ENCODE data around the gene MSX1. TPM values are rescaled to one million over a fixed set of nuclear protein-coding genes. Genes with fewer than 3 reads are reported as not detected.

MSX1 gene
- total RNA-seq, 2 experiments from 2014 or later, result 0.16 to 0.61 TPM

GRCh38 chr4:4872314-4872903 lies 12.9 kb downstream of the MSX1 start:
- no peak for DNase-seq
- TF ChIP-seq, protein P1, sequence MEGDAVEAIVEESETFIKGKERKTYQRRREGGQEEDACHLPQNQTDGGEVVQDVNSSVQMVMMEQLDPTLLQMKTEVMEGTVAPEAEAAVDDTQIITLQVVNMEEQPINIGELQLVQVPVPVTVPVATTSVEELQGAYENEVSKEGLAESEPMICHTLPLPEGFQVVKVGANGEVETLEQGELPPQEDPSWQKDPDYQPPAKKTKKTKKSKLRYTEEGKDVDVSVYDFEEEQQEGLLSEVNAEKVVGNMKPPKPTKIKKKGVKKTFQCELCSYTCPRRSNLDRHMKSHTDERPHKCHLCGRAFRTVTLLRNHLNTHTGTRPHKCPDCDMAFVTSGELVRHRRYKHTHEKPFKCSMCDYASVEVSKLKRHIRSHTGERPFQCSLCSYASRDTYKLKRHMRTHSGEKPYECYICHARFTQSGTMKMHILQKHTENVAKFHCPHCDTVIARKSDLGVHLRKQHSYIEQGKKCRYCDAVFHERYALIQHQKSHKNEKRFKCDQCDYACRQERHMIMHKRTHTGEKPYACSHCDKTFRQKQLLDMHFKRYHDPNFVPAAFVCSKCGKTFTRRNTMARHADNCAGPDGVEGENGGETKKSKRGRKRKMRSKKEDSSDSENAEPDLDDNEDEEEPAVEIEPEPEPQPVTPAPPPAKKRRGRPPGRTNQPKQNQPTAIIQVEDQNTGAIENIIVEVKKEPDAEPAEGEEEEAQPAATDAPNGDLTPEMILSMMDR (IDR thresholded peaks at IDR 0.05), result no peak
- Mint-ChIP-seq H3K27me3 (peaks cover 68% of the 10 kb centered on the region), H3K9me3 (no peaks in the 10 kb centered on the region), H3K36me3 (ENCODE audit: low read depth) (no peaks in the 10 kb centered on the region), H3K27ac (no peak overlapping the region), H3K4me3 (no peak overlapping the region), H3K4me1 (ENCODE audit: low read depth) (peaks cover 14% of the 10 kb centered on the region)
- no peak for ATAC-seq
- ChIA-PET POLR2A (interaction anchor here (0.6 kb wide), 1 partner anchor 11 kb away, joined by 3 read pairs; no protein-coding TSS in a partner anchor), CTCF (no interaction called here)
- intact Hi-C loops (cut with micrococcal nuclease), result no loop called here

DNA sequence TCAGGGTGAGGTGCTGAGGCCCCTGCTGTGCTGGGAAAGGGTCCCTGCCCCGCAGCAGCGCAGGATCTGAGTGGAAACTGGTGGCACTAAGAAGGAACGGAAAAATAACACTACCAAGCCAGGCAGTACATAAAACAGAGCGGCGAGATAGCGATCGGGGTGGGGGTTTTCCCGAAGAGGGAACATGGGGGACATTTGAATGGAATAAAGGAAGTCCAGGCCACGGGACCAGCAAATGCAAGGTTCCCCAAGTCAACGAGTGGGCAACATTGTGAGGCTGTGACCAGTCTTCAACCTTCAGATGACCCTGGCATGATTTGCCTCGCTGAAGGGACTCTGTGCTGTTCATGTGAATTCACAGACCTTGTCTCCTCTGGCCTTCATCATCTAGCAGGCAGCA lies 13.7 kb downstream of the MSX1 start:
- no peak overlapping the region for H3K27ac Mint-ChIP-seq
- TF ChIP-seq, protein P1 (IDR thresholded peaks at IDR 0.05), result no peak
- no peak for ATAC-seq
- no peak for DNase-seq
- ChIA-PET POLR2A (no interaction called here), CTCF (no interaction called here)
- no peaks in the 10 kb centered on the region for H3K36me3 Mint-ChIP-seq (ENCODE audit: low read depth)
- no peak overlapping the region for H3K4me3 Mint-ChIP-seq
- peaks cover 68% of the 10 kb centered on the region for H3K27me3 Mint-ChIP-seq
- no peaks in the 10 kb centered on the region for H3K9me3 Mint-ChIP-seq
- intact Hi-C loops (cut with micrococcal nuclease), result no loop called here
- H3K4me1 Mint-ChIP-seq (ENCODE audit: low read depth), result peaks cover 14% of the 10 kb centered on the region

DNA sequence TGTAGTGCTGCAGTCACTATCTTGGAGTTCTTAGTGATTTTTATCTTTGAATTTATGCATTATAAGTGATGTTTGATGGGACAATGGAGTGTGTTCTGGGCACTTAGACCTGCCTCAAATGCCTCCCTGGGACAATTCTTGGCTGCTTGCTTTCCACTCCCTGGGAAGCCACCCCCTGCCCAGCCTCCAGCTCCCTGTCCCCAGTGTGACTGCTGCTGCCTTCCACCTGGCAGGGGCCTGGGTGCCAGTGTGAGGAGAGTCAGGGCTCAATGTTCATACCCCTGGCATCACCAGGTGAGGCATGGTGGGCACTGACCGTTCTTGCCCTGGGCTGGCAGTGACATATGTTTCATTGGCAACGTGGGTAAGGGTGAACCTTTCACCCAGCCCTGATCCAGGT lies 14.8 kb downstream of the MSX1 start:
- H3K36me3 Mint-ChIP-seq (ENCODE audit: low read depth), result no peaks in the 10 kb centered on the region
- POLR2A ChIA-PET, result no interaction called here
- H3K4me3 Mint-ChIP-seq, result no peak overlapping the region
- ATAC-seq (no peak), DNase-seq (no peak)
- peaks cover 11% of the 10 kb centered on the region for H3K4me1 Mint-ChIP-seq (ENCODE audit: low read depth)
- H3K27ac Mint-ChIP-seq, result no peak overlapping the region
- intact Hi-C loops (cut with micrococcal nuclease), result no loop called here
- TF ChIP-seq, protein P1 (IDR thresholded peaks at IDR 0.05), result no peak
- peaks cover 61% of the 10 kb centered on the region for H3K27me3 Mint-ChIP-seq
- H3K9me3 Mint-ChIP-seq, result no peaks in the 10 kb centered on the region
- CTCF ChIA-PET, result no interaction called here

DNA sequence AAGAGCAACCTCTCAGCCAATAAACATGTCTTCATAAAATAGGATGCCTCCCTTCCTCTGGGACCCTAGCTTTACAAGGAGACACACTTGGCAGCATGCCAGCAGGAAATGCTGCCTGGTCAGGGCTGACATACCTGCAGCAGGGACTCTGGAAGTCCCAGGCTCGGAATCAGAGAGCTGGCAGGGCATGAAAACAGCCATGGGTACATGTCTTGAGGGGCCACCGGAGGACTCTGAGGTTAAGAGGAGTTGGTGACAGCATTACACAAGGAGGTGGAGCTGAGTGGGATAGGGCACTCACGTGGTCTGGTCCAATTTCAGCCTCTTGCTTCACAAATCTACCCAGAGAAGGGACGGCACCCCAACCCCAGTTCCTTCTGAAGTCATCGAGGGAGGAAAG lies 15.7 kb downstream of the MSX1 start:
- TF ChIP-seq, protein P1 (IDR thresholded peaks at IDR 0.05), result no peak
- no peaks in the 10 kb centered on the region for H3K9me3 Mint-ChIP-seq
- H3K27me3 Mint-ChIP-seq, result peaks cover 56% of the 10 kb centered on the region
- DNase-seq (no peak), ATAC-seq (no peak)
- H3K4me1 Mint-ChIP-seq (ENCODE audit: low read depth), result peaks cover 11% of the 10 kb centered on the region
- intact Hi-C loops (cut with micrococcal nuclease), result no loop called here
- ChIA-PET POLR2A (interaction anchor here (0.7 kb wide), 1 partner anchor 333 kb away, joined by 3 read pairs; no protein-coding TSS in a partner anchor), CTCF (interaction anchor here (1.2 kb wide), 1 partner anchor 386 kb away, joined by 3 read pairs; no protein-coding TSS in a partner anchor)
- H3K4me3 Mint-ChIP-seq, result no peak overlapping the region
- no peaks in the 10 kb centered on the region for H3K36me3 Mint-ChIP-seq (ENCODE audit: low read depth)
- no peak overlapping the region for H3K27ac Mint-ChIP-seq

DNA sequence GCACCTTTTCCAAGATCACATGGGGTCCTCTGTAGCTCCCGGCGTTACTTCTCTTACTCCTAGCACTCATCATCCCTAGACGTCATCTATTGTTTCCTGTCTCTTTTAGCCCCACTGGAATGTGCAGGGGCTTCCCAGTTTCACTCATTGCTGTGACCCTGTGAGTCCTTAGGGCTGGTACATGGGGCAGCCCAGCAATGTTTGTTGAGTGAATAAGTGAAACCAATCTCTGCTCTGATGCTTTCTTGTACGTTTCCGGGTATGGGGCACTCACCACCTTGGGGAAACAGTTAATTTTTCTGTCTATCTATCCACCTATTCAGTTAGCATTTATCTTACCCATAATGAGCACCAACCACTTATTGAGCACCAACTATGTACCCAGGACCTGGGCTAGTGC lies 16.1 kb downstream of the MSX1 start:
- DNase-seq, result no peak
- ChIA-PET POLR2A (interaction anchor here (0.7 kb wide), 1 partner anchor 333 kb away, joined by 3 read pairs; no protein-coding TSS in a partner anchor), CTCF (interaction anchor here (1.2 kb wide), 1 partner anchor 387 kb away, joined by 3 read pairs; no protein-coding TSS in a partner anchor)
- TF ChIP-seq, protein P1 (IDR thresholded peaks at IDR 0.05), result no peak
- intact Hi-C loops (cut with micrococcal nuclease), result no loop called here
- no peaks in the 10 kb centered on the region for H3K9me3 Mint-ChIP-seq
- H3K27me3 Mint-ChIP-seq, result peaks cover 53% of the 10 kb centered on the region
- H3K36me3 Mint-ChIP-seq (ENCODE audit: low read depth), result no peaks in the 10 kb centered on the region
- no peak overlapping the region for H3K27ac Mint-ChIP-seq
- no peak overlapping the region for H3K4me3 Mint-ChIP-seq
- no peak for ATAC-seq
- H3K4me1 Mint-ChIP-seq (ENCODE audit: low read depth), result peaks cover 11% of the 10 kb centered on the region

All from activated CD8-positive, alpha-beta T cell treated with anti-CD3 and anti-CD28 coated beads for 36 hours (primary cell).